ENCODE data around the gene MEGF11.

The MEGF11 gene

GRCh38 chr15:66178531-66178910 lies 75.0 kb downstream of the MEGF11 start:
- TF ChIP-seq REST (IDR thresholded peaks at IDR 0.05; ENCODE audit: insufficient replicate concordance, low read depth) (no peak), POLR2AphosphoS5 (IDR thresholded peaks at IDR 0.05; ENCODE audit: low read depth) (no peak), SPI1 (IDR thresholded peaks at IDR 0.05; ENCODE audit: borderline replicate concordance, low read depth) (no peak), CTCF (IDR thresholded peaks at IDR 0.05; ENCODE audit: insufficient read depth, low read length) (no peak), GABPA (IDR thresholded peaks at IDR 0.05; ENCODE audit: low read depth) (no peak)
- Histone ChIP-seq H3K4me3 (replicated peaks; ENCODE audit: insufficient read depth, low read length) (no peak overlapping the region), H3K27ac (replicated peaks) (no peak overlapping the region), H3K27me3 (ENCODE audit: insufficient read depth, poor library complexity, severe bottlenecking) (no peaks in the 10 kb centered on the region)
- DNase-seq (ENCODE audit: low read depth in 1 of 2, low spot score in 1 of 2): no peak

- Histone ChIP-seq H3K27me3 (ENCODE audit: insufficient read depth, poor library complexity, severe bottlenecking) (no peaks in the 10 kb centered on the region), H3K4me3 (replicated peaks; ENCODE audit: insufficient read depth, low read length) (no peak overlapping the region), H3K27ac (replicated peaks) (no peak overlapping the region)
- DNase-seq (ENCODE audit: low read depth in 1 of 2, low spot score in 1 of 2): no peak
- TF ChIP-seq CTCF (IDR thresholded peaks at IDR 0.05; ENCODE audit: insufficient read depth, low read length) (no peak), POLR2AphosphoS5 (IDR thresholded peaks at IDR 0.05; ENCODE audit: low read depth) (no peak), GABPA (IDR thresholded peaks at IDR 0.05; ENCODE audit: low read depth) (no peak), SPI1 (IDR thresholded peaks at IDR 0.05; ENCODE audit: borderline replicate concordance, low read depth) (no peak), REST (IDR thresholded peaks at IDR 0.05; ENCODE audit: insufficient replicate concordance, low read depth) (no peak)
Observed at GRCh38 chr15:66172324-66172980, 81.1 kb downstream of the MEGF11 start.

GRCh38 chr15:66171841-66172240 lies 81.7 kb downstream of the MEGF11 start:
- Histone ChIP-seq H3K4me3 (replicated peaks; ENCODE audit: insufficient read depth, low read length) (no peak overlapping the region), H3K27ac (replicated peaks) (no peak overlapping the region), H3K27me3 (ENCODE audit: insufficient read depth, poor library complexity, severe bottlenecking) (no peaks in the 10 kb centered on the region)
- TF ChIP-seq POLR2AphosphoS5 (IDR thresholded peaks at IDR 0.05; ENCODE audit: low read depth) (no peak), CTCF (IDR thresholded peaks at IDR 0.05; ENCODE audit: insufficient read depth, low read length) (no peak), REST (IDR thresholded peaks at IDR 0.05; ENCODE audit: insufficient replicate concordance, low read depth) (no peak), SPI1 (IDR thresholded peaks at IDR 0.05; ENCODE audit: borderline replicate concordance, low read depth) (no peak), GABPA (IDR thresholded peaks at IDR 0.05; ENCODE audit: low read depth) (no peak)
- DNase-seq (ENCODE audit: low read depth in 1 of 2, low spot score in 1 of 2): no peak
